ENCODE results near the gene PTCHD1.

PTCHD1 gene

DNA sequence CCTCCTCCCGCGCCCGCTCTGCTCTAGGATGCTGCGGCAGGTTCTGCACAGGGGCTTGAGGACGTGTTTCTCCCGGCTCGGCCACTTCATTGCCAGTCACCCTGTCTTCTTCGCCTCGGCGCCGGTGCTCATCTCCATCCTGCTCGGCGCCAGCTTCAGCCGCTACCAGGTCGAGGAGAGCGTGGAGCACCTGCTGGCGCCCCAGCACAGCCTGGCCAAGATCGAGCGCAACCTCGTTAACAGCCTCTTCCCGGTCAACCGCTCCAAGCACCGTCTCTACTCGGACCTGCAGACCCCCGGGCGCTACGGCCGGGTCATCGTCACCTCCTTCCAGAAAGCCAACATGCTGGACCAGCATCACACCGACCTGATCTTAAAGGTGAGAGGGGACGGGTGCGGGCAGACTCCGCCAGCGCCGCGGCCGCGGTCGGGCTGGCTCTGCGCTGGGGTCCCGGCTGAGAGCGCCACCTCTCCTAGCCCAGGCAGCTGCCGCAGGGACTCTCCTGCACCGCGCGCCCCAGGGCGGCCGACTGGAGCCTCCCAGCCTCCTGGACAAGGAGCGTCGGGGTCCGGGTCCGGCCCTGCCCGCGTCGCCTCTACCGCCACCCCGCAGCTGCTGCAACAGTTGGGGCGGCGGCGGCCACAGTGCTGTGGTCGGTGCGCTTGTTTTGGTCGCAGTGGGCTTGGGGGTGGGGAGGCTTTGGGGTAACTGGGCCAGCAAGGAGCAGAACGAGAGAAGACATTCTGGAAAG is at the start of gene PTCHD1:
Gene PTCHD1 (plus strand): TSS at position 2 of the 752 bp plus-strand sequence. CDS start 27 bp downstream, at position 29.
- TF ChIP-seq, protein P1, sequence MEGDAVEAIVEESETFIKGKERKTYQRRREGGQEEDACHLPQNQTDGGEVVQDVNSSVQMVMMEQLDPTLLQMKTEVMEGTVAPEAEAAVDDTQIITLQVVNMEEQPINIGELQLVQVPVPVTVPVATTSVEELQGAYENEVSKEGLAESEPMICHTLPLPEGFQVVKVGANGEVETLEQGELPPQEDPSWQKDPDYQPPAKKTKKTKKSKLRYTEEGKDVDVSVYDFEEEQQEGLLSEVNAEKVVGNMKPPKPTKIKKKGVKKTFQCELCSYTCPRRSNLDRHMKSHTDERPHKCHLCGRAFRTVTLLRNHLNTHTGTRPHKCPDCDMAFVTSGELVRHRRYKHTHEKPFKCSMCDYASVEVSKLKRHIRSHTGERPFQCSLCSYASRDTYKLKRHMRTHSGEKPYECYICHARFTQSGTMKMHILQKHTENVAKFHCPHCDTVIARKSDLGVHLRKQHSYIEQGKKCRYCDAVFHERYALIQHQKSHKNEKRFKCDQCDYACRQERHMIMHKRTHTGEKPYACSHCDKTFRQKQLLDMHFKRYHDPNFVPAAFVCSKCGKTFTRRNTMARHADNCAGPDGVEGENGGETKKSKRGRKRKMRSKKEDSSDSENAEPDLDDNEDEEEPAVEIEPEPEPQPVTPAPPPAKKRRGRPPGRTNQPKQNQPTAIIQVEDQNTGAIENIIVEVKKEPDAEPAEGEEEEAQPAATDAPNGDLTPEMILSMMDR (IDR thresholded peaks at IDR 0.05; ENCODE audit: insufficient read depth, low read depth, low read length, missing control alignments): no peak
- H3K4me3 ChIP-seq (ENCODE audit: low read length): no peak within 1 kb of the TSS
- DNase-seq (ENCODE audit: low read depth): no peak

DNA sequence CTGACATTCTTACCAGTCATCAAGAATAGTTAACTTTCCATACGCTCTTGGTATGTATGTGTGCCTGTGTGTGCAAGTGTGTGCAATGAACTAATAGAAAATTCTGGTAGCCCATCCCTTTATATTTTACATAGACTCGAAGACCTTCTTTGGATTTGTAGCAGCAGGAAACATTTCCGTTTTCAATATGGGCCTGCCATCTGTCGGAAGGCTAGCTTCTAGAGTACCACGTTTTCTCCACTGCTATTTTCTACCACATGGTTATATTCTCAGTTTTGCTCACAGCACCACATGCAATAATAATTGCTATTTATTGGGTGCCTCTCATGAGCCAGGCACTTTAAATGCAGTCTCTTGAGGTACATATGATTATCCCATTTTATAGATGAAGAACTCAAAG is 47.9 kb upstream of the PTCHD1 start:
- TF ChIP-seq, protein P1 (IDR thresholded peaks at IDR 0.05; ENCODE audit: insufficient read depth, low read depth, low read length, missing control alignments): no peak

DNA sequence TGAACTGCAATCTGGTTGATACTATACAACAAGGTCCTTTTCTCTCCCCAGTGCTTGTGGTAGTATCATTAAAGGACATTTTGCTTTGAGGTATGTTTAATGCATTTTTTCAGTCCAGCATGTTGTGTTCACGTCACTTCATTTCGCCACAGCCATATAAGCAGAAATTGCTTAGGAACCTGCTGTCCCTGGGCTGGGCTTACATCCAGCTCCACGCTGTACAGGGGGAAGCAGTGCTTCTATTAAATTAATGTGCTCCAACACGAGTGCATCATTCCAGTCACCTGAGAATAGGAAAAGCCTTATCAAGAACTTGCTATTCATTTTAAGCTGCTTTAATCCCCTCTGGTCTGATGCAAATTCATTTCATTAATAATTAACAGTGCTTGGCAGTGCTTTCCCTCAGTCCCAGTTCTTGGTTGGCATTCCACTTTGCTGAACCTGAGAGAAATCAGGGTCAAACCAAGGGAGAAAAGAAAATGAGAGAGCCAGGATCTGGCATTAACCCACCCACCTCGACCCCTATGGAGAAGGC is 47.4 kb upstream of the PTCHD1 start:
- H3K4me3 ChIP-seq (ENCODE audit: low read length): no peak overlapping the region
- no peak for DNase-seq (ENCODE audit: low read depth)
- TF ChIP-seq, protein P1 (IDR thresholded peaks at IDR 0.05; ENCODE audit: insufficient read depth, low read depth, low read length, missing control alignments): no peak

More for the DNA sequence above, 47.9 kb upstream of the PTCHD1 start:
- no peak for DNase-seq (ENCODE audit: low read depth)
- H3K4me3 ChIP-seq (ENCODE audit: low read length): no peak overlapping the region

DNA sequence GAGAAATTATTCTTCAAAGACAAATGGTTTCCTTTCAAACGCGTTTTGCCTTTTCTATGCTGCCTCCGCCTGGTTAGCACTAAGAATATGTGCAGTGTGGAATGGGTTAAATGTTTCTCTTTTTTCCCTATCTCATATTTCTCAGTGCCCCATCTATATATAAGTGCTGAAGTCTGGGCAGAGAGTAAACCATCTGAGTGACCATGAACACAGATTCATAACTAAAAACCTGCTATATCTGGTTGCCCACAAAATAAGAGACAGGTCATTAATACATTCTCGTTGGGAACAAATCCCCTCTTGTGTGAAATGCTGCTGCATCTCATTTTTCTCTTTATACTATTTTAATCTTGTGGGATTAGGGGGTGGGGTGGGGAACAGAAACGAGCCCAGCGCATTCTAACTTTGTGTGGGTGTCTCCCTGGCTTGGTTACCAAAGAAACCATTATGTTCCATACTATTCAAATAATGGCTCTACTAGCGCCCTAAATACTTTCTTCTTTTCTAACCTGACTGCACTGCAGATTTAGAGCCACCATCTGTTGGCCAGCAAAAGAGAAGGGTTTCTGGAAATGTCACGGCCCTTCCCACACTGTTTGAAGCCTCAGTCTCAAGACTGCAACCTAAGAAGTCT is 42.2 kb upstream of the PTCHD1 start:
- TF ChIP-seq, protein P1 (IDR thresholded peaks at IDR 0.05; ENCODE audit: insufficient read depth, low read depth, low read length, missing control alignments): no peak
- no peak for DNase-seq (ENCODE audit: low read depth)
- H3K4me3 ChIP-seq (ENCODE audit: low read length): no peak overlapping the region

DNA sequence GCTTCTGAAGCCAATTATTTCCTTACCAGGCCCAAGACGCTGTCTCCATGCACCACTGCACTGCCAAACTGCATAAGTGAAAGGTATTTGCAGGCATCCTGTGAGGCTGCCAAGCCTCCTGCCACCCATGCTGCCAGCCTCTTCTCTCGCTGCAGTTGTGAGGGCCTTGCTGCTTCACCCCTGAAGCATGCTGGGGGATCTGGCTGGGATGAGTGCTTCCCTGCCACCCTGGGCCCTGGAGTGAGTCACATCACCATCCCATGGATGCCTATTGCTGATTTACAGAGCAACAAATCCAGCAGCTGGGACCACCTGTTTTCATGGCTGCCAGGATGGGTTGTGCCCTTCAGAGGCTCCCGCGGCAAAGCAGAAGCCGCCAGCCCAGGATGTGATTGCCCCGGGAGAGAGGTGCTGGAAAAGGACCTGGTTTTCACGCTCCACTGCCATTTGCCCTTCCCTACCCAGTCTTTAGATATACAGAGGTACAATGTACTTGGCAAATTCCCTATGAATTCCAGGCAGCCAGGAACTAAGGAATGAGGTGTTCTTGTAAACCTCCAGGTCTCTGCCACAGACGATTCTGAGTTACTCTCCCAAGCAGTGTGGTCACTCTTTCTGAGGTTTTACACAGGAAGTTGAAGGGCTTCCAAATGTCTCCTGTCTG is 41.5 kb upstream of the PTCHD1 start:
- H3K4me3 ChIP-seq (ENCODE audit: low read length): no peak overlapping the region
- no peak for DNase-seq (ENCODE audit: low read depth)
- TF ChIP-seq, protein P1 (IDR thresholded peaks at IDR 0.05; ENCODE audit: insufficient read depth, low read depth, low read length, missing control alignments): no peak

DNA sequence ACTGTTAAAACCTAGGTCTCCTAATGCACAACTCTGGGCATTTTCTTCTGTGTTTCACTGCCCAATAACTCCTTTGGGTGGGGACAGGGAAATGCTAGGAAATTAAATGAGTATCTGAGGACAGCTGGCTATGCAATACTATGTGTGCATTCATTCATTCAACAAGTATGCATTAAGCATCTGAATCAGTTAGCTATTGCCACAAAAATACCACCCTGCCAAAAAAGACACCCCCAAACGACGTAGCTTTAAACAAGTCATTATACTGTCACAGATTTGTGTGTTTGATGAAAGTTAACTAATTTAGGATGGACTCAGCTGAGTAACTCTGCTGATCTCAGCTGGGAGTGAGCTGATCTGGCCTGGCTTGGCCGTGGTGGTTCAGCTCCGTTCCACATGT is 29.8 kb upstream of the PTCHD1 start:
- TF ChIP-seq, protein P1 (IDR thresholded peaks at IDR 0.05; ENCODE audit: insufficient read depth, low read depth, low read length, missing control alignments): no peak
- no peak overlapping the region for H3K4me3 ChIP-seq (ENCODE audit: low read length)
- peak; percentile 4 for DNase-seq (ENCODE audit: low read depth)
